DND-41 (cell line): ENCODE data around the gene SCYL3.

Experiments used
- CTCF ChIP-seq: IDR thresholded peaks from 2 replicates; pipeline ENCODE4 v1.5.1; 2012; ENCODE audit warnings: borderline replicate concordance, low read length, moderate library complexity, mild to moderate bottlenecking; ENCODE audit not compliant: poor library complexity, severe bottlenecking; ENCODE audit errors: extremely low read depth
- EZH2 ChIP-seq: IDR thresholded peaks from 3 replicates; pipeline ENCODE4 v1.6.1; 2012; ENCODE audit warnings: borderline replicate concordance, low read depth, mild to moderate bottlenecking, moderate library complexity, low read length, inconsistent platforms; ENCODE audit not compliant: severe bottlenecking

- TF ChIP-seq CTCF (no peak), EZH2 (no peak)
Observed at GRCh38 chr1:169886931-169887330, 6.8 kb downstream of the SCYL3 start.
